Caco-2 (cell line): Measurements from ENCODE around the gene SVIL. TPM values are rescaled to one million over a fixed set of nuclear protein-coding genes. Genes with fewer than 3 reads are reported as not detected.

Experiments
- BruUV-seq: library from RNA; stranded (reverse); fragments of 400-500 nt; replicated peaks from 2 replicates; lab custom pipeline; 2021; lab: Mats Ljungman, UMichigan
- CTCF ChIA-PET: fragments of 300-600 bp; sonication (Branson Sonifier 250); formaldehyde crosslinking; loops from one replicate; lab custom pipeline; 2022; ENCODE audit warnings: antibody characterized with exemption; lab: Charles Lee
- POLR2A ChIA-PET: fragments of 300-600 bp; sonication (Branson Sonifier 250); formaldehyde crosslinking; loops from one replicate; lab custom pipeline; 2022; ENCODE audit warnings: antibody characterized with exemption; lab: Charles Lee
- DNase-seq, 2 experiments: peaks; one replicate each; pipeline versions ENCODE4 v3.0.0 to v3.0.0-alpha.2; 2020 to 2022
- H3K27me3 ChIP-seq: replicated peaks from 2 replicates; pipeline ENCODE4 v1.6.0; 2011; ENCODE audit warnings: low read length; ENCODE audit not compliant: control insufficient read depth, insufficient read depth
- H3K36me3 ChIP-seq: 2 replicates; pipeline ENCODE4 v1.5.1; 2011; ENCODE audit warnings: low read length; ENCODE audit not compliant: control insufficient read depth, insufficient read depth
- H3K4me1 ChIP-seq: fragments of 250-450 bp; sonication (Bioruptor Pico); 2 replicates; pipeline ENCODE4 v1.5.1; 2020; ENCODE audit warnings: mild to moderate bottlenecking
- H3K4me3 ChIP-seq: 2 replicates; pipeline ENCODE4 v1.5.1; 2011; ENCODE audit warnings: low read depth, mild to moderate bottlenecking, control low read depth, low read length
- H3K9me3 ChIP-seq: fragments of 250-450 bp; sonication (Bioruptor Pico); 2 replicates; pipeline ENCODE4 v1.5.1; 2020; ENCODE audit warnings: mild to moderate bottlenecking, moderate library complexity
- H3K27ac Mint-ChIP-seq: one replicate; pipeline ENCODE4 v1.8.0; 2022; ENCODE audit warnings: mixed read lengths; ENCODE audit not compliant: unreplicated experiment
- H3K27me3 Mint-ChIP-seq: one replicate; pipeline ENCODE4 v1.8.0; 2022; ENCODE audit warnings: mixed read lengths; ENCODE audit not compliant: insufficient read depth, unreplicated experiment
- H3K36me3 Mint-ChIP-seq: one replicate; pipeline ENCODE4 v1.8.0; 2022; ENCODE audit warnings: mild to moderate bottlenecking, mixed read lengths; ENCODE audit not compliant: insufficient read depth, unreplicated experiment
- H3K4me1 Mint-ChIP-seq: one replicate; pipeline ENCODE4 v1.8.0; 2022; ENCODE audit warnings: low read depth, mixed read lengths; ENCODE audit not compliant: unreplicated experiment
- H3K4me3 Mint-ChIP-seq: one replicate; pipeline ENCODE4 v1.8.0; 2022; ENCODE audit warnings: mild to moderate bottlenecking, moderate library complexity, mixed read lengths; ENCODE audit not compliant: unreplicated experiment
- H3K9me3 Mint-ChIP-seq: one replicate; pipeline ENCODE4 v1.8.0; 2022; ENCODE audit warnings: mixed read lengths; ENCODE audit not compliant: unreplicated experiment
- CTCF ChIP-seq, 2 experiments: fragments of 200-600 bp in 1 of 2; IDR thresholded peaks; 1 replicate in 1 of 2; 2 replicates in 1 of 2; pipeline versions ENCODE4 v1.5.1 to v1.8.0; 2011 to 2022; ENCODE audit warnings: antibody characterized with exemption in 1 of 2, control low read depth in 1 of 2, inconsistent platforms in 1 of 2, low read depth in 1 of 2, low read length in 1 of 2, mild to moderate bottlenecking in 1 of 2, moderate library complexity in 1 of 2; ENCODE audit not compliant: insufficient read depth in 1 of 2, severe bottlenecking in 1 of 2, unreplicated experiment in 1 of 2
- intact Hi-C: fragments of 100-400 bp; cut with micrococcal nuclease; formaldehyde crosslinking; loops from one replicate; pipeline ENCODE4 v1.10.0; 2022; ENCODE audit not compliant: unreplicated experiment
- total RNA-seq: library from RNA; stranded (reverse); gene quantifications from 2 replicates; pipeline ENCODE4 v1.2.3, GENCODE V29; 2022

Gene SVIL
- total RNA-seq, 1 experiment from 2014 or later, result 54.4 TPM

GRCh38 chr10:29598851-29599311, 35.9 kb downstream of the SVIL start:
- BruUV-seq, result no TSS peak
- CTCF ChIA-PET, result interaction anchor here (0.6 kb wide), 2 partner anchors 43 to 800 kb away, joined by 3 read pairs; no protein-coding TSS in a partner anchor
- no peak for DNase-seq
- Mint-ChIP-seq H3K36me3 (peaks cover 41% of the 10 kb centered on the region), H3K9me3 (no peaks in the 10 kb centered on the region), H3K27me3 (no peaks in the 10 kb centered on the region), H3K4me1 (no peaks in the 10 kb centered on the region), H3K27ac (no peak overlapping the region), H3K4me3 (no peak overlapping the region)
- H3K36me3 ChIP-seq, result no peaks in the 10 kb centered on the region
- no peaks in the 10 kb centered on the region for H3K4me1 ChIP-seq
- POLR2A ChIA-PET, result no interaction called here
- no peak for TF ChIP-seq CTCF (IDR thresholded peaks at IDR 0.05; ENCODE audit: insufficient read depth in 1 of 2, low read depth in 1 of 2, low read length in 1 of 2, severe bottlenecking in 1 of 2, unreplicated experiment in 1 of 2)
- H3K9me3 ChIP-seq, result no peaks in the 10 kb centered on the region
- intact Hi-C loops, result no loop called here
- no peaks in the 10 kb centered on the region for H3K27me3 ChIP-seq
- no peak overlapping the region for H3K4me3 ChIP-seq

DNA sequence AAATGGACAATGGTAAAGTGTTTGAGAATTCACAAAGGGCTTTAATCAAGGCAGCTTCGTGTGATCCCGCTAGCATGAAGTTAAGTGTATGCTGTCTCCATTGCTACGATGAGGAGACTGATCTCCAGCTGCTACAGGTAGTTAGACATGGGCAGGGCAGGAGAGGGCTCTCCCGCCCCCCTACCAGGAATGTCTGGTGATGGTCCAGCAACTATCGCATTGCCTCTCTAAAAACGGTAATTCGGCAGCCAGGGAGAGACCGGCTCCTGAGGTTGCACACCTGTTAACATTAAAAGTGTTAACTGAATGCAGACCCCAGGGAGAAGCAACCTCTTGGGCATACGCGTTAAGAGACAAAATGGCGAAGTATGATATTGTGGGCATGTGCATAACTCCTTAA, 37.9 kb downstream of the SVIL start:
- Mint-ChIP-seq H3K4me3 (no peak overlapping the region), H3K36me3 (peaks cover 38% of the 10 kb centered on the region), H3K27ac (no peak overlapping the region), H3K9me3 (no peaks in the 10 kb centered on the region), H3K4me1 (no peaks in the 10 kb centered on the region), H3K27me3 (no peaks in the 10 kb centered on the region)
- no TSS peak for BruUV-seq
- intact Hi-C loops, result no loop called here
- Histone ChIP-seq H3K4me1 (no peaks in the 10 kb centered on the region), H3K36me3 (no peaks in the 10 kb centered on the region), H3K4me3 (no peak overlapping the region), H3K27me3 (no peaks in the 10 kb centered on the region), H3K9me3 (no peaks in the 10 kb centered on the region)
- TF ChIP-seq CTCF (IDR thresholded peaks at IDR 0.05; ENCODE audit: insufficient read depth in 1 of 2, low read depth in 1 of 2, low read length in 1 of 2, severe bottlenecking in 1 of 2, unreplicated experiment in 1 of 2), result no peak
- ChIA-PET CTCF (no interaction called here), POLR2A (no interaction called here)
- DNase-seq, result no peak

- H3K27me3 ChIP-seq, result no peaks in the 10 kb centered on the region
- Mint-ChIP-seq H3K36me3 (peaks cover 35% of the 10 kb centered on the region), H3K4me1 (no peaks in the 10 kb centered on the region), H3K4me3 (no peak overlapping the region), H3K27me3 (no peaks in the 10 kb centered on the region), H3K27ac (no peak overlapping the region), H3K9me3 (no peaks in the 10 kb centered on the region)
- no peaks in the 10 kb centered on the region for H3K4me1 ChIP-seq
- H3K36me3 ChIP-seq, result no peaks in the 10 kb centered on the region
- CTCF ChIA-PET, result no interaction called here
- intact Hi-C loops, result no loop called here
- no peaks in the 10 kb centered on the region for H3K9me3 ChIP-seq
- no peak overlapping the region for H3K4me3 ChIP-seq
- TF ChIP-seq CTCF (IDR thresholded peaks at IDR 0.05; ENCODE audit: insufficient read depth in 1 of 2, low read depth in 1 of 2, low read length in 1 of 2, severe bottlenecking in 1 of 2, unreplicated experiment in 1 of 2), result no peak
- POLR2A ChIA-PET, result no interaction called here
- no TSS peak for BruUV-seq
- no peak for DNase-seq
Observed at GRCh38 chr10:29596356-29596755, 38.4 kb downstream of the SVIL start.
